Mesodermal cell (in vitro differentiated cells): ENCODE results near the gene RAB23.
A peak's percentile ranks its signal among the peaks of the same experiment; 100 is the strongest.
"Not testable (repeated sequence)": the region's sequence is repeated elsewhere in the genome, so short reads cannot be mapped to it uniquely, and the experiment has no call there.

Experiments used
- H3K27ac ChIP-seq: 2 replicates; pipeline ENCODE4 v1.7.0; 2013; ENCODE audit warnings: mild to moderate bottlenecking, low read depth, low read length, moderate library complexity; ENCODE audit not compliant: severe bottlenecking
- H3K36me3 ChIP-seq: 2 replicates; pipeline ENCODE4 v1.7.1; 2013; ENCODE audit warnings: mild to moderate bottlenecking, low read length, moderate library complexity; ENCODE audit not compliant: control insufficient read depth, insufficient read depth
- H3K4me1 ChIP-seq: one replicate; pipeline ENCODE4 v1.7.1; 2013; ENCODE audit warnings: mild to moderate bottlenecking, low read length; ENCODE audit not compliant: insufficient read depth, control insufficient read depth, poor library complexity, severe bottlenecking
- H3K4me3 ChIP-seq: 2 replicates; pipeline ENCODE4 v1.7.0; 2013; ENCODE audit warnings: low read length, control low read depth, mild to moderate bottlenecking; ENCODE audit not compliant: insufficient read depth, poor library complexity, severe bottlenecking; ENCODE audit errors: extremely low read depth
- H3K9me3 ChIP-seq: 2 replicates; pipeline ENCODE4 v1.7.1; 2013; ENCODE audit warnings: mild to moderate bottlenecking, low read length, moderate library complexity; ENCODE audit not compliant: control insufficient read depth
- WGBS, 2 experiments: methylation state at CpG; one replicate each; pipeline ENCODE4 v1.1.5; 2013; ENCODE audit warnings: missing lambda C conversion rate in 2 of 2; ENCODE audit not compliant: insufficient coverage in 2 of 2; 5-methylcytosine and 5-hydroxymethylcytosine counted together

The RAB23 gene

GRCh38 chr6:57256541-57256940 is 34.4 kb upstream of the RAB23 start:
- H3K36me3 ChIP-seq, result no peaks in the 10 kb centered on the region
- WGBS, 2 experiments, result 100% methylated on average over 1 of the region's 1 CpG; no CpG with 5 or more reads in 1 of the 2 experiments
- no peaks in the 10 kb centered on the region for H3K9me3 ChIP-seq
- H3K4me3 ChIP-seq, result no peak overlapping the region
- H3K27ac ChIP-seq, result no peak overlapping the region
- H3K4me1 ChIP-seq, result peaks cover 25% of the 10 kb centered on the region

GRCh38 chr6:57255451-57256169 is 33.5 kb upstream of the RAB23 start:
- Histone ChIP-seq H3K4me1 (peaks cover 25% of the 10 kb centered on the region), H3K36me3 (no peaks in the 10 kb centered on the region), H3K4me3 (no peak overlapping the region), H3K27ac (no peak overlapping the region), H3K9me3 (no peaks in the 10 kb centered on the region)
- no CpG with 5 or more reads among the region's 4 CpGs for WGBS, 2 experiments

GRCh38 chr6:57254055-57254717 is 32.1 kb upstream of the RAB23 start:
- H3K27ac ChIP-seq, result peak overlapping the region; percentile 65
- WGBS, 2 experiments, result 61 to 70% methylated on average over 3 to 4 of the region's 4 CpGs

GRCh38 chr6:57252975-57253374 is 30.9 kb upstream of the RAB23 start:
- 75% methylated on average over 1 of the region's 1 CpG; no CpG with 5 or more reads in 1 of the 2 experiments for WGBS, 2 experiments
- Histone ChIP-seq H3K9me3 (no peaks in the 10 kb centered on the region), H3K36me3 (no peaks in the 10 kb centered on the region), H3K4me1 (peaks cover 18% of the 10 kb centered on the region), H3K4me3 (no peak overlapping the region), H3K27ac (no peak overlapping the region)

More at GRCh38 chr6:57254055-57254717, 32.1 kb upstream of the RAB23 start:
- H3K9me3 ChIP-seq, result no peaks in the 10 kb centered on the region
- peaks cover 24% of the 10 kb centered on the region for H3K4me1 ChIP-seq
- no peaks in the 10 kb centered on the region for H3K36me3 ChIP-seq
- H3K4me3 ChIP-seq, result no peak overlapping the region

GRCh38 chr6:57252137-57252536 is 30.0 kb upstream of the RAB23 start:
- H3K9me3 ChIP-seq, result no peaks in the 10 kb centered on the region
- H3K4me3 ChIP-seq, result no peak overlapping the region
- 95 to 99% methylated on average over 8 to 9 of the region's 9 CpGs for WGBS, 2 experiments
- H3K36me3 ChIP-seq, result no peaks in the 10 kb centered on the region
- H3K4me1 ChIP-seq, result peaks cover 18% of the 10 kb centered on the region
- no peak overlapping the region for H3K27ac ChIP-seq

- WGBS, 2 experiments, result 89 to 92% methylated on average over 3 of the region's 4 CpGs
- Histone ChIP-seq H3K9me3 (no peaks in the 10 kb centered on the region), H3K27ac (no peak overlapping the region), H3K4me1 (peaks cover 18% of the 10 kb centered on the region), H3K36me3 (no peaks in the 10 kb centered on the region), H3K4me3 (no peak overlapping the region)
These were observed 28.2 kb upstream of the RAB23 start for GRCh38 chr6:57250348-57250747.

GRCh38 chr6:57248311-57248895 is 26.3 kb upstream of the RAB23 start:
- Histone ChIP-seq H3K27ac (no peak overlapping the region), H3K4me3 (no peak overlapping the region), H3K36me3 (no peaks in the 10 kb centered on the region), H3K4me1 (peaks cover 8% of the 10 kb centered on the region), H3K9me3 (no peaks in the 10 kb centered on the region)
- 100% methylated on average over 1 of the region's 2 CpGs; no CpG with 5 or more reads in 1 of the 2 experiments for WGBS, 2 experiments

- no peak overlapping the region for H3K27ac ChIP-seq
- H3K4me3 ChIP-seq, result no peak overlapping the region
- H3K9me3 ChIP-seq, result no peaks in the 10 kb centered on the region
- no peaks in the 10 kb centered on the region for H3K36me3 ChIP-seq
- no peaks in the 10 kb centered on the region for H3K4me1 ChIP-seq
These were observed 25.5 kb upstream of the RAB23 start for GRCh38 chr6:57247603-57248002.

GRCh38 chr6:57246307-57246706 is 24.2 kb upstream of the RAB23 start:
- no peaks in the 10 kb centered on the region for H3K4me1 ChIP-seq
- no peak overlapping the region for H3K4me3 ChIP-seq
- H3K27ac ChIP-seq, result no peak overlapping the region
- no peaks in the 10 kb centered on the region for H3K36me3 ChIP-seq
- WGBS, 2 experiments, result 82 to 89% methylated on average over 1 to 5 of the region's 6 CpGs
- H3K9me3 ChIP-seq, result no peaks in the 10 kb centered on the region

- 90 to 91% methylated on average over 7 of the region's 7 CpGs for WGBS, 2 experiments
- Histone ChIP-seq H3K4me1 (no peaks in the 10 kb centered on the region), H3K9me3 (no peaks in the 10 kb centered on the region), H3K27ac (no peak overlapping the region), H3K4me3 (no peak overlapping the region), H3K36me3 (no peaks in the 10 kb centered on the region)
These were observed 21.8 kb upstream of the RAB23 start for GRCh38 chr6:57243954-57244353.

GRCh38 chr6:57243526-57243925 is 21.4 kb upstream of the RAB23 start:
- not testable (repeated sequence) for H3K4me1 ChIP-seq, H3K36me3 ChIP-seq, H3K9me3 ChIP-seq, H3K4me3 ChIP-seq, H3K27ac ChIP-seq
- WGBS, 2 experiments, result 86 to 94% methylated on average over 6 to 9 of the region's 13 CpGs
